HEK293 (cell line): ENCODE data around the gene MYOZ1.

Source experiments
- CTCF ChIA-PET: fragments of 350-600 bp; formaldehyde crosslinking; extraction: SDS; loops from one replicate; lab custom pipeline; 2021; ENCODE audit warnings: antibody characterized with exemption; lab: Yijun Ruan, JAX
- POLR2A ChIA-PET: fragments of 300-600 bp; formaldehyde crosslinking; extraction: SDS; loops from one replicate; lab custom pipeline; 2020; ENCODE audit warnings: antibody characterized with exemption, inconsistent platforms; lab: Yijun Ruan, JAX
- H3K27ac ChIP-seq: fragments of 200-500 bp; sonication (Bioruptor generic); 2 replicates; pipeline ENCODE4 v1.5.1; 2014; ENCODE audit warnings: low read depth, low read length, control low read depth, inconsistent platforms; ENCODE audit errors: extremely low read depth
- H3K36me3 ChIP-seq, 2 experiments: fragments of 200-500 bp in 1 of 2; sonication (Bioruptor generic) in 1 of 2; 1 replicate in 1 of 2; 2 replicates in 1 of 2; pipeline ENCODE4 v1.5.1; 2014 to 2017; ENCODE audit warnings: inconsistent platforms in 2 of 2, low read length in 2 of 2; ENCODE audit not compliant: control insufficient read depth in 2 of 2, insufficient read depth in 1 of 2
- H3K4me1 ChIP-seq: fragments of 200-500 bp; sonication (Bioruptor generic); 2 replicates; pipeline ENCODE4 v1.5.1; 2014; ENCODE audit warnings: mild to moderate bottlenecking, low read length, inconsistent platforms; ENCODE audit not compliant: control insufficient read depth, insufficient read depth
- H3K4me3 ChIP-seq: 2 replicates; pipeline ENCODE4 v1.5.1; 2011; ENCODE audit warnings: low read depth, mild to moderate bottlenecking, control low read depth, low read length, moderate library complexity
- H3K9me3 ChIP-seq: fragments of 200-500 bp; sonication (Bioruptor generic); 2 replicates; pipeline ENCODE4 v1.5.1; 2014; ENCODE audit warnings: low read depth, low read length, inconsistent platforms; ENCODE audit not compliant: control insufficient read depth, insufficient read depth
- IKZF3 ChIP-seq: fragments of 450-650 bp; IDR thresholded peaks from 2 replicates; pipeline ENCODE4 v1.5.0; 2018; ENCODE audit warnings: missing biosample characterization, mild to moderate bottlenecking, missing genetic modification characterization, moderate library complexity
- OSR2 ChIP-seq: fragments of 450-650 bp; formaldehyde crosslinking; IDR thresholded peaks from 2 replicates; pipeline ENCODE4 v1.5.1; 2016; ENCODE audit warnings: missing biosample characterization, missing genetic modification characterization
- SCRT2 ChIP-seq: fragments of 450-650 bp; formaldehyde crosslinking; IDR thresholded peaks from 2 replicates; pipeline ENCODE4 v1.5.1; 2016; ENCODE audit warnings: missing biosample characterization, missing genetic modification characterization
- SP7 ChIP-seq: fragments of 450-650 bp; formaldehyde crosslinking; IDR thresholded peaks from 2 replicates; pipeline ENCODE4 v1.5.1; 2016; ENCODE audit warnings: missing biosample characterization, missing genetic modification characterization
- ZBTB17 ChIP-seq: fragments of 450-650 bp; formaldehyde crosslinking; IDR thresholded peaks from 2 replicates; pipeline ENCODE4 v1.5.1; 2016; ENCODE audit warnings: missing biosample characterization, missing genetic modification characterization
- ZBTB8A ChIP-seq: fragments of 450-650 bp; formaldehyde crosslinking; IDR thresholded peaks from 2 replicates; pipeline ENCODE4 v1.5.1; 2016; ENCODE audit warnings: missing biosample characterization, missing genetic modification characterization
- ZFP69B ChIP-seq: fragments of 450-650 bp; formaldehyde crosslinking; IDR thresholded peaks from 2 replicates; pipeline ENCODE4 v1.5.1; 2016; ENCODE audit warnings: missing biosample characterization, missing genetic modification characterization
- ZNF10 ChIP-seq: fragments of 450-650 bp; formaldehyde crosslinking; IDR thresholded peaks from 2 replicates; pipeline ENCODE4 v1.5.1; 2017; ENCODE audit warnings: missing biosample characterization, missing genetic modification characterization
- ZNF138 ChIP-seq: fragments of 450-650 bp; formaldehyde crosslinking; IDR thresholded peaks from 2 replicates; pipeline ENCODE4 v1.5.1; 2016; ENCODE audit warnings: missing biosample characterization, missing genetic modification characterization, borderline replicate concordance
- ZNF302 ChIP-seq: fragments of 450-650 bp; formaldehyde crosslinking; IDR thresholded peaks from 2 replicates; pipeline ENCODE4 v1.5.1; 2016; ENCODE audit warnings: missing biosample characterization, missing genetic modification characterization, low read depth
- ZNF335 ChIP-seq: fragments of 450-650 bp; formaldehyde crosslinking; conservative IDR thresholded peaks from 2 replicates; pipeline ENCODE4 v1.5.1; 2016; ENCODE audit warnings: missing biosample characterization, missing genetic modification characterization
- ZNF366 ChIP-seq: fragments of 450-650 bp; formaldehyde crosslinking; conservative IDR thresholded peaks from 2 replicates; pipeline ENCODE4 v1.5.1; 2016; ENCODE audit warnings: missing biosample characterization, missing genetic modification characterization
- ZNF544 ChIP-seq: fragments of 450-650 bp; formaldehyde crosslinking; IDR thresholded peaks from 2 replicates; pipeline ENCODE4 v1.5.0; 2017; ENCODE audit warnings: missing biosample characterization, missing genetic modification characterization
- ZNF558 ChIP-seq: fragments of 450-650 bp; formaldehyde crosslinking; IDR thresholded peaks from 2 replicates; pipeline ENCODE4 v1.5.1; 2016; ENCODE audit warnings: missing biosample characterization, missing genetic modification characterization
- ZNF600 ChIP-seq: fragments of 450-650 bp; formaldehyde crosslinking; IDR thresholded peaks from 2 replicates; pipeline ENCODE4 v1.5.1; 2016; ENCODE audit warnings: missing biosample characterization, missing genetic modification characterization
- ZNF621 ChIP-seq: fragments of 450-650 bp; formaldehyde crosslinking; IDR thresholded peaks from 2 replicates; pipeline ENCODE4 v1.5.1; 2017; ENCODE audit warnings: missing biosample characterization, missing genetic modification characterization
- ZNF629 ChIP-seq: fragments of 450-650 bp; formaldehyde crosslinking; IDR thresholded peaks from 2 replicates; pipeline ENCODE4 v1.5.1; 2017; ENCODE audit warnings: missing biosample characterization, missing genetic modification characterization
- ZNF670 ChIP-seq: fragments of 450-650 bp; formaldehyde crosslinking; IDR thresholded peaks from 2 replicates; pipeline ENCODE4 v1.5.1; 2016; ENCODE audit warnings: missing biosample characterization, missing genetic modification characterization, low read depth
- ZNF747 ChIP-seq: fragments of 450-650 bp; formaldehyde crosslinking; IDR thresholded peaks from 2 replicates; pipeline ENCODE4 v1.5.1; 2016; ENCODE audit warnings: missing biosample characterization, missing genetic modification characterization
- ZNF830 ChIP-seq: fragments of 450-650 bp; IDR thresholded peaks from 2 replicates; pipeline ENCODE4 v1.5.0; 2018; ENCODE audit warnings: missing biosample characterization, missing genetic modification characterization, low read depth, mild to moderate bottlenecking, moderate library complexity
- TF ChIP-seq, protein P1 (sequence below): fragments of 450-650 bp; formaldehyde crosslinking; IDR thresholded peaks from 2 replicates; pipeline ENCODE4 v1.5.1; 2016; ENCODE audit warnings: missing biosample characterization, missing genetic modification characterization
- TF ChIP-seq, protein P2 (sequence below): fragments of 450-650 bp; formaldehyde crosslinking; IDR thresholded peaks from 2 replicates; pipeline ENCODE4 v1.5.1; 2016; ENCODE audit warnings: missing biosample characterization, missing genetic modification characterization
- TF ChIP-seq, protein P3 (sequence below): fragments of 450-650 bp; formaldehyde crosslinking; IDR thresholded peaks from 2 replicates; pipeline ENCODE4 v1.5.1; 2016; ENCODE audit warnings: missing biosample characterization, missing genetic modification characterization, low read depth
- TF ChIP-seq, protein P4 (sequence below): fragments of 450-650 bp; formaldehyde crosslinking; IDR thresholded peaks from 2 replicates; pipeline ENCODE4 v1.5.1; 2016; ENCODE audit warnings: missing biosample characterization, missing genetic modification characterization, borderline replicate concordance
- TF ChIP-seq, protein P5 (sequence below): IDR thresholded peaks from 2 replicates; pipeline ENCODE4 v1.6.1; 2011; ENCODE audit warnings: mild to moderate bottlenecking, low read depth, low read length, borderline replicate concordance
- TF ChIP-seq, protein P6 (sequence below): fragments of 450-650 bp; formaldehyde crosslinking; IDR thresholded peaks from 2 replicates; pipeline ENCODE4 v1.5.1; 2016; ENCODE audit warnings: missing biosample characterization, missing genetic modification characterization

Gene MYOZ1

DNA sequence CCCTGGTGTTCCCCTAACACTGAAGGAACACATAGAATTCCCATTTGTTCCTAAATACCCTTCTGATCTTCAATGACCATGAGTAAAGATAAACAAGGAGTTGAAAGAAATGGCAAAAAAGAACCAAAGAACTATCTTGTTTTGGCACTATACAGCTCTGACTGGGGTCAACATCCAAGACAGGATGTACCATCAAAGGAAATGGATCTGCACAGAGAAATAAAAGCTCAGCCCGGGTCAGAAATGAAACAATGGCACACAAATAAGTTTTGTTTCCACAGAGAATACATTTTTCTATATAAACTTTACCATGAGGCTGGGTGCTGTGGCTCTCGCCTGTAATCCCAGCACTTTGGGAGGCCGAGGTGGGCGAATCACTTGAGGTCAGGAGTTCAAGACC, 32.2 kb downstream of the MYOZ1 start (continued):
- TF ChIP-seq, protein P1, sequence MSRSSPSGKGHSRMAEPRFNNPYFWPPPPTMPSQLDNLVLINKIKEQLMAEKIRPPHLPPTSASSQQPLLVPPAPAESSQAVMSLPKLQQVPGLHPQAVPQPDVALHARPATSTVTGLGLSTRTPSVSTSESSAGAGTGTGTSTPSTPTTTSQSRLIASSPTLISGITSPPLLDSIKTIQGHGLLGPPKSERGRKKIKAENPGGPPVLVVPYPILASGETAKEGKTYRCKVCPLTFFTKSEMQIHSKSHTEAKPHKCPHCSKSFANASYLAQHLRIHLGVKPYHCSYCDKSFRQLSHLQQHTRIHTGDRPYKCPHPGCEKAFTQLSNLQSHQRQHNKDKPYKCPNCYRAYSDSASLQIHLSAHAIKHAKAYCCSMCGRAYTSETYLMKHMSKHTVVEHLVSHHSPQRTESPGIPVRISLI (tag by site-specific recombination), result no peak
- no peak for TF ChIP-seq ZNF558

DNA sequence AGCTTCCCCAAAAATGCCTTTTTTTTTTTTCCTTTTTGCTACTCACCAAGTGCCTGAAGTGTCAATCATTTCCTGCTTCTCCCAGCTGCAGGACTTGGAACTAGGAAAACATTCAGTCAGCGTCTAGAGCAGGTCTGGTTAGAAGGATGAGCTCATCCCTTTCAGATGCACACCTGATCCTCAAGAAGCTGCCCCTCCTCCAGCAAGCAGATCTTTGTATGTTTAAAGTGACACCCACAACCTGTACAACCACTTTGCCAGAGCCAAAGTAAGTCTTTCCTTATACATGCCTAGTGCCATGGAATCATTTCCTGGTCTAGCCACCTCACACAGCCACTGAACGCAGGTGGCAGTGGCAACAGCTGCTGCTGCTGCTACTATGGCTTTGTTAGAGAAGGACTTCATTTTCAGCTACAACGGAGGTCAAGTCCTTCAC, 39.8 kb downstream of the MYOZ1 start:
- TF ChIP-seq OSR2 (tag by site-specific recombination) (peak; percentile 90), ZNF600 (peak; percentile 96), SP7 (0 out of 2 replicates have a peak, but pooled peaks have one; percentile 30), ZNF138 (tag by site-specific recombination) (no peak), ZNF830 (tag by site-specific recombination) (no peak), SCRT2 (peak; percentile 53), IKZF3 (tag by site-specific recombination) (peak; percentile 68; the same call in 1 of the 2 replicates), ZNF366 (tag by site-specific recombination) (peak; percentile 46; the same call in 1 of the 2 replicates), ZNF10 (tag by site-specific recombination) (no peak), ZFP69B (tag by site-specific recombination) (no peak), ZBTB8A (tag by site-specific recombination) (no peak), ZNF747 (tag by site-specific recombination) (no peak), ZNF629 (tag by site-specific recombination) (peak; percentile 45; the same call in 1 of the 2 replicates), ZNF544 (no peak), ZNF621 (tag by site-specific recombination) (no peak), ZNF302 (tag by site-specific recombination) (no peak), ZNF335 (no peak), ZNF670 (tag by site-specific recombination) (no peak), ZBTB17 (tag by site-specific recombination) (peak; percentile 58; the same call in 1 of the 2 replicates)
- TF ChIP-seq, protein P2, sequence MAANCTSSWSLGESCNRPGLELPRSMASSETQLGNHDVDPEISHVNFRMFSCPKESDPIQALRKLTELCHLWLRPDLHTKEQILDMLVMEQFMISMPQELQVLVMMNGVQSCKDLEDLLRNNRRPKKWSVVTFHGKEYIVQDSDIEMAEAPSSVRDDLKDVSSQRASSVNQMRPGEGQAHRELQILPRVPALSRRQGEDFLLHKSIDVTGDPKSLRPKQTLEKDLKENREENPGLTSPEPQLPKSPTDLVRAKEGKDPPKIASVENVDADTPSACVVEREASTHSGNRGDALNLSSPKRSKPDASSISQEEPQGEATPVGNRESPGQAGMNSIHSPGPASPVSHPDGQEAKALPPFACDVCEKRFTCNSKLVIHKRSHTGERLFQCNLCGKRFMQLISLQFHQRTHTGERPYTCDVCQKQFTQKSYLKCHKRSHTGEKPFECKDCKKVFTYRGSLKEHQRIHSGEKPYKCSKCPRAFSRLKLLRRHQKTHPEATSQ (tag by site-specific recombination), result no peak
- TF ChIP-seq, protein P3, sequence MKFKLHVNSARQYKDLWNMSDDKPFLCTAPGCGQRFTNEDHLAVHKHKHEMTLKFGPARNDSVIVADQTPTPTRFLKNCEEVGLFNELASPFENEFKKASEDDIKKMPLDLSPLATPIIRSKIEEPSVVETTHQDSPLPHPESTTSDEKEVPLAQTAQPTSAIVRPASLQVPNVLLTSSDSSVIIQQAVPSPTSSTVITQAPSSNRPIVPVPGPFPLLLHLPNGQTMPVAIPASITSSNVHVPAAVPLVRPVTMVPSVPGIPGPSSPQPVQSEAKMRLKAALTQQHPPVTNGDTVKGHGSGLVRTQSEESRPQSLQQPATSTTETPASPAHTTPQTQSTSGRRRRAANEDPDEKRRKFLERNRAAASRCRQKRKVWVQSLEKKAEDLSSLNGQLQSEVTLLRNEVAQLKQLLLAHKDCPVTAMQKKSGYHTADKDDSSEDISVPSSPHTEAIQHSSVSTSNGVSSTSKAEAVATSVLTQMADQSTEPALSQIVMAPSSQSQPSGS, result peak; percentile 56
- TF ChIP-seq, protein P4, sequence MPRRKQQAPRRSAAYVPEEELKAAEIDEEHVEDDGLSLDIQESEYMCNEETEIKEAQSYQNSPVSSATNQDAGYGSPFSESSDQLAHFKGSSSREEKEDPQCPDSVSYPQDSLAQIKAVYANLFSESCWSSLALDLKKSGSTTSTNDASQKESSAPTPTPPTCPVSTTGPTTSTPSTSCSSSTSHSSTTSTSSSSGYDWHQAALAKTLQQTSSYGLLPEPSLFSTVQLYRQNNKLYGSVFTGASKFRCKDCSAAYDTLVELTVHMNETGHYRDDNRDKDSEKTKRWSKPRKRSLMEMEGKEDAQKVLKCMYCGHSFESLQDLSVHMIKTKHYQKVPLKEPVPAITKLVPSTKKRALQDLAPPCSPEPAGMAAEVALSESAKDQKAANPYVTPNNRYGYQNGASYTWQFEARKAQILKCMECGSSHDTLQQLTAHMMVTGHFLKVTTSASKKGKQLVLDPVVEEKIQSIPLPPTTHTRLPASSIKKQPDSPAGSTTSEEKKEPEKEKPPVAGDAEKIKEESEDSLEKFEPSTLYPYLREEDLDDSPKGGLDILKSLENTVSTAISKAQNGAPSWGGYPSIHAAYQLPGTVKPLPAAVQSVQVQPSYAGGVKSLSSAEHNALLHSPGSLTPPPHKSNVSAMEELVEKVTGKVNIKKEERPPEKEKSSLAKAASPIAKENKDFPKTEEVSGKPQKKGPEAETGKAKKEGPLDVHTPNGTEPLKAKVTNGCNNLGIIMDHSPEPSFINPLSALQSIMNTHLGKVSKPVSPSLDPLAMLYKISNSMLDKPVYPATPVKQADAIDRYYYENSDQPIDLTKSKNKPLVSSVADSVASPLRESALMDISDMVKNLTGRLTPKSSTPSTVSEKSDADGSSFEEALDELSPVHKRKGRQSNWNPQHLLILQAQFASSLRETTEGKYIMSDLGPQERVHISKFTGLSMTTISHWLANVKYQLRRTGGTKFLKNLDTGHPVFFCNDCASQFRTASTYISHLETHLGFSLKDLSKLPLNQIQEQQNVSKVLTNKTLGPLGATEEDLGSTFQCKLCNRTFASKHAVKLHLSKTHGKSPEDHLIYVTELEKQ (tag by site-specific recombination), result 0 out of 2 replicates have a peak, but pooled peaks have one; percentile 13
- TF ChIP-seq, protein P5, sequence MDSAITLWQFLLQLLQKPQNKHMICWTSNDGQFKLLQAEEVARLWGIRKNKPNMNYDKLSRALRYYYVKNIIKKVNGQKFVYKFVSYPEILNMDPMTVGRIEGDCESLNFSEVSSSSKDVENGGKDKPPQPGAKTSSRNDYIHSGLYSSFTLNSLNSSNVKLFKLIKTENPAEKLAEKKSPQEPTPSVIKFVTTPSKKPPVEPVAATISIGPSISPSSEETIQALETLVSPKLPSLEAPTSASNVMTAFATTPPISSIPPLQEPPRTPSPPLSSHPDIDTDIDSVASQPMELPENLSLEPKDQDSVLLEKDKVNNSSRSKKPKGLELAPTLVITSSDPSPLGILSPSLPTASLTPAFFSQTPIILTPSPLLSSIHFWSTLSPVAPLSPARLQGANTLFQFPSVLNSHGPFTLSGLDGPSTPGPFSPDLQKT, result no peak
- TF ChIP-seq, protein P6, sequence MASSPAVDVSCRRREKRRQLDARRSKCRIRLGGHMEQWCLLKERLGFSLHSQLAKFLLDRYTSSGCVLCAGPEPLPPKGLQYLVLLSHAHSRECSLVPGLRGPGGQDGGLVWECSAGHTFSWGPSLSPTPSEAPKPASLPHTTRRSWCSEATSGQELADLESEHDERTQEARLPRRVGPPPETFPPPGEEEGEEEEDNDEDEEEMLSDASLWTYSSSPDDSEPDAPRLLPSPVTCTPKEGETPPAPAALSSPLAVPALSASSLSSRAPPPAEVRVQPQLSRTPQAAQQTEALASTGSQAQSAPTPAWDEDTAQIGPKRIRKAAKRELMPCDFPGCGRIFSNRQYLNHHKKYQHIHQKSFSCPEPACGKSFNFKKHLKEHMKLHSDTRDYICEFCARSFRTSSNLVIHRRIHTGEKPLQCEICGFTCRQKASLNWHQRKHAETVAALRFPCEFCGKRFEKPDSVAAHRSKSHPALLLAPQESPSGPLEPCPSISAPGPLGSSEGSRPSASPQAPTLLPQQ, result 0 out of 2 replicates have a peak, but pooled peaks have one; percentile 18
- H3K27ac ChIP-seq, result no peak overlapping the region

More for the DNA sequence above, 39.8 kb downstream of the MYOZ1 start:
- no peak overlapping the region for H3K4me3 ChIP-seq
- H3K36me3 ChIP-seq, result no peaks in the 10 kb centered on the region; a peak in 1 of 3 replicates
- CTCF ChIA-PET, result interaction anchor here (0.6 to 2.1 kb wide), 4 partner anchors 24 to 71 kb away, joined by 3 to 11 read pairs (median 5); partner anchors contain the start of gene MYOZ1
- no peaks in the 10 kb centered on the region for H3K9me3 ChIP-seq
- POLR2A ChIA-PET, result interaction anchor here (0.6 to 1.3 kb wide), 5 partner anchors 24 to 129 kb away, joined by 3 to 4 read pairs (median 3); no protein-coding TSS in a partner anchor
- H3K4me1 ChIP-seq, result no peaks in the 10 kb centered on the region
